Hepatocyte (in vitro differentiated cells): ENCODE data around the gene TMEM256. TPM values are rescaled to one million over a fixed set of nuclear protein-coding genes. Genes with fewer than 3 reads are reported as not detected.

Experiments used
- DNase-seq: peaks from one replicate; pipeline ENCODE4 v3.0.0-alpha.2; 2016; ENCODE audit warnings: low spot score
- H2AFZ ChIP-seq: fragments of 200-600 bp; sonication (generic); 2 replicates; pipeline ENCODE4 v1.6.0; 2016; ENCODE audit warnings: antibody characterized with exemption, mild to moderate bottlenecking
- H3K27ac ChIP-seq: fragments of 200-600 bp; sonication (generic); 2 replicates; pipeline ENCODE4 v1.5.1; 2016; ENCODE audit warnings: mild to moderate bottlenecking
- H3K27me3 ChIP-seq: fragments of 200-600 bp; sonication (generic); 2 replicates; pipeline ENCODE4 v1.6.1; 2016
- H3K36me3 ChIP-seq: fragments of 200-600 bp; sonication (generic); replicated peaks from 2 replicates; pipeline ENCODE4 v1.5.1; 2016; ENCODE audit warnings: low read depth; ENCODE audit not compliant: insufficient read depth
- H3K4me1 ChIP-seq: fragments of 200-600 bp; sonication (generic); 2 replicates; pipeline ENCODE4 v1.5.1; 2016; ENCODE audit warnings: mild to moderate bottlenecking, moderate library complexity; ENCODE audit not compliant: insufficient read depth
- H3K4me2 ChIP-seq: fragments of 200-600 bp; sonication (generic); 2 replicates; pipeline ENCODE4 v1.6.0; 2016
- H3K4me3 ChIP-seq: fragments of 200-600 bp; sonication (generic); 2 replicates; pipeline ENCODE4 v1.5.1; 2016; ENCODE audit warnings: mild to moderate bottlenecking
- H3K79me2 ChIP-seq: fragments of 200-600 bp; sonication (generic); 2 replicates; pipeline ENCODE4 v1.6.0; 2017; ENCODE audit warnings: mild to moderate bottlenecking
- H3K9me2 ChIP-seq: fragments of 200-600 bp; sonication (generic); replicated peaks from 2 replicates; pipeline ENCODE4 v1.6.0; 2017; ENCODE audit warnings: mild to moderate bottlenecking; ENCODE audit not compliant: insufficient read depth
- H3K9me3 ChIP-seq: fragments of 200-600 bp; sonication (generic); 2 replicates; pipeline ENCODE4 v1.5.1; 2016; ENCODE audit warnings: low read depth, mild to moderate bottlenecking
- H4K20me1 ChIP-seq: fragments of 200-600 bp; sonication (generic); 2 replicates; pipeline ENCODE4 v1.6.0; 2016; ENCODE audit warnings: mild to moderate bottlenecking; ENCODE audit not compliant: insufficient read depth, poor library complexity, severe bottlenecking
- CTCF ChIP-seq: fragments of 200-600 bp; sonication (generic); IDR thresholded peaks from 2 replicates; pipeline ENCODE4 v1.5.1; 2016; ENCODE audit warnings: antibody characterized with exemption, mild to moderate bottlenecking; ENCODE audit not compliant: poor library complexity
- EZH2 ChIP-seq: fragments of 200-600 bp; sonication (generic); IDR thresholded peaks from 2 replicates; pipeline ENCODE4 v1.6.1; 2016; ENCODE audit warnings: antibody characterized with exemption, mild to moderate bottlenecking, borderline replicate concordance
- EZH2phosphoT487 ChIP-seq: fragments of 200-600 bp; sonication (generic); IDR thresholded peaks from one replicate; pipeline ENCODE4 v1.6.1; 2018; ENCODE audit warnings: antibody characterized with exemption, mild to moderate bottlenecking, low read depth, moderate library complexity; ENCODE audit not compliant: unreplicated experiment, severe bottlenecking
- WGBS: methylation state at CpG from one replicate; pipeline ENCODE4 v1.1.6; 2016; ENCODE audit warnings: low lambda C conversion rate; ENCODE audit errors: missing lambda C conversion rate; 5-methylcytosine and 5-hydroxymethylcytosine counted together
- polyA plus RNA-seq: library from polyadenylated mRNA; unstranded; fragments of >200 nt; fragmentation: Nextera tagmentation; extraction: Ambion mirVana; gene quantifications from 2 replicates; pipeline ENCODE4 v1.2.1, GENCODE V29; 2016
- total RNA-seq: library from RNA; depleted of rRNA; stranded (reverse); fragments of >200 nt; gene quantifications from 2 replicates; pipeline ENCODE4 v1.2.3, GENCODE V29; 2014

Gene TMEM256
- total and polyA plus RNA-seq, 2 experiments from 2014 or later: 105 to 118 TPM

GRCh38 chr17:7425756-7426155 lies 21.9 kb upstream of the TMEM256 start:
- no peak overlapping the region for H3K4me2 ChIP-seq
- no peak for DNase-seq
- no peaks in the 10 kb centered on the region for H3K9me3 ChIP-seq
- H3K9me2 ChIP-seq: no peaks in the 10 kb centered on the region
- no peaks in the 10 kb centered on the region for H4K20me1 ChIP-seq
- no peak for TF ChIP-seq CTCF
- no peak for TF ChIP-seq EZH2
- TF ChIP-seq EZH2phosphoT487: no peak
- 87% methylated on average over 8 of the region's 8 CpGs for WGBS
- no peaks in the 10 kb centered on the region for H3K36me3 ChIP-seq
- no peak overlapping the region for H3K4me3 ChIP-seq
- no peak overlapping the region for H3K27ac ChIP-seq
- no peaks in the 10 kb centered on the region for H3K4me1 ChIP-seq
- H3K79me2 ChIP-seq: no peaks in the 10 kb centered on the region
- no peak overlapping the region for H2AFZ ChIP-seq
- H3K27me3 ChIP-seq: no peaks in the 10 kb centered on the region

- Histone ChIP-seq H3K9me2 (no peaks in the 10 kb centered on the region), H2AFZ (no peak within 1 kb of the TSS), H3K27me3 (no peaks in the 10 kb centered on the region), H3K79me2 (no peaks in the 10 kb centered on the region), H4K20me1 (no peaks in the 10 kb centered on the region), H3K9me3 (no peaks in the 10 kb centered on the region), H3K4me2 (no peak within 1 kb of the TSS), H3K36me3 (no peaks in the 10 kb centered on the region), H3K4me1 (no peaks in the 10 kb centered on the region), H3K4me3 (no peak within 1 kb of the TSS), H3K27ac (no peak within 1 kb of the TSS)
- no peak for TF ChIP-seq EZH2
- no peak for TF ChIP-seq CTCF
- no peak for TF ChIP-seq EZH2phosphoT487
- DNase-seq: no peak
- 84% methylated on average over 7 of the region's 7 CpGs for WGBS
Measured at GRCh38 chr17:7425316-7425715, 21.4 kb upstream of the TMEM256 start, which contains the start of gene SPEM2. Gene SPEM2 (plus strand): TSS chr17:7425616. CDS start chr17:7425689, 73 bp downstream.

- Histone ChIP-seq H3K27me3 (no peaks in the 10 kb centered on the region), H4K20me1 (no peaks in the 10 kb centered on the region), H3K36me3 (no peaks in the 10 kb centered on the region), H3K9me2 (no peaks in the 10 kb centered on the region), H2AFZ (no peak overlapping the region), H3K9me3 (no peaks in the 10 kb centered on the region), H3K4me1 (no peaks in the 10 kb centered on the region), H3K4me2 (no peak overlapping the region), H3K79me2 (no peaks in the 10 kb centered on the region), H3K27ac (no peak overlapping the region), H3K4me3 (no peak overlapping the region)
- WGBS: 69% methylated on average over 4 of the region's 4 CpGs
- TF ChIP-seq EZH2phosphoT487 (no peak), EZH2 (no peak), CTCF (no peak)
- DNase-seq: no peak
Measured at GRCh38 chr17:7423679-7424078, 19.8 kb upstream of the TMEM256 start.

GRCh38 chr17:7421186-7421585 lies 17.3 kb upstream of the TMEM256 start:
- H3K9me3 ChIP-seq: no peaks in the 10 kb centered on the region
- no peaks in the 10 kb centered on the region for H3K36me3 ChIP-seq
- no peaks in the 10 kb centered on the region for H3K9me2 ChIP-seq
- H3K79me2 ChIP-seq: no peaks in the 10 kb centered on the region
- no peak overlapping the region for H2AFZ ChIP-seq
- no peak overlapping the region for H3K27ac ChIP-seq
- H3K4me2 ChIP-seq: no peak overlapping the region
- H4K20me1 ChIP-seq: no peaks in the 10 kb centered on the region
- TF ChIP-seq CTCF (no peak), EZH2 (no peak), EZH2phosphoT487 (no peak)
- H3K27me3 ChIP-seq: no peaks in the 10 kb centered on the region
- 94% methylated on average over 16 of the region's 16 CpGs for WGBS
- H3K4me1 ChIP-seq: no peaks in the 10 kb centered on the region
- no peak overlapping the region for H3K4me3 ChIP-seq
- DNase-seq: no peak
